A673 (cell line): Measurements from ENCODE around the gene S100A4.

ENCODE experiments used
- EZH2 ChIP-seq: fragments of 200-600 bp; sonication (generic); IDR thresholded peaks from 2 replicates; pipeline ENCODE4 v1.6.1; 2017; ENCODE audit warnings: borderline replicate concordance, low read depth, mild to moderate bottlenecking, mixed read lengths, antibody characterized with exemption, low read length; ENCODE audit not compliant: poor library complexity, severe bottlenecking
- TF ChIP-seq, protein P1 (sequence below): fragments of 300-800, 200-600 bp; sonication (generic); conservative IDR thresholded peaks from 2 replicates; pipeline ENCODE4 v1.5.1; 2017; ENCODE audit warnings: low read depth, mild to moderate bottlenecking, antibody characterized with exemption, low read length, moderate library complexity, mixed read lengths

DNA sequence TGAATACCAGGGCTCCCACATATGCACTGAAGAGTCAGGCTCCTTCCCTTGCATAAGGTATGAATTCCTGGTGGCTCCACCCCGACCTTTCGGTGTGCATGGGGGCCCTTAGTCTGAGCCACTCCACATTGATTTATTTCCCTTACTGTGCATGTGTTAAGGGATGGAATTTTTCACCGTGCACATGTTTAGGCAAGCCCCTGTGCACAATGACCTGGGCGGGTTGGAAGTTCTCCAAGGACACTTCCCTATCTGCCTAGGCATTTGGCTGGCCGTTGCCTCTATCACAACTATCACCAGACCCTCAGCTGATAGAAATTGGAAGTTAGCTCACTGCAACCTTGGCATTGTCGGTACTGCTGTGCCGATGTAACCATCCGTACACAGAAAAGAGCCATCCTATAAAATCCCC lies 19.5 kb downstream of the S100A4 start:
- TF ChIP-seq, protein P1, sequence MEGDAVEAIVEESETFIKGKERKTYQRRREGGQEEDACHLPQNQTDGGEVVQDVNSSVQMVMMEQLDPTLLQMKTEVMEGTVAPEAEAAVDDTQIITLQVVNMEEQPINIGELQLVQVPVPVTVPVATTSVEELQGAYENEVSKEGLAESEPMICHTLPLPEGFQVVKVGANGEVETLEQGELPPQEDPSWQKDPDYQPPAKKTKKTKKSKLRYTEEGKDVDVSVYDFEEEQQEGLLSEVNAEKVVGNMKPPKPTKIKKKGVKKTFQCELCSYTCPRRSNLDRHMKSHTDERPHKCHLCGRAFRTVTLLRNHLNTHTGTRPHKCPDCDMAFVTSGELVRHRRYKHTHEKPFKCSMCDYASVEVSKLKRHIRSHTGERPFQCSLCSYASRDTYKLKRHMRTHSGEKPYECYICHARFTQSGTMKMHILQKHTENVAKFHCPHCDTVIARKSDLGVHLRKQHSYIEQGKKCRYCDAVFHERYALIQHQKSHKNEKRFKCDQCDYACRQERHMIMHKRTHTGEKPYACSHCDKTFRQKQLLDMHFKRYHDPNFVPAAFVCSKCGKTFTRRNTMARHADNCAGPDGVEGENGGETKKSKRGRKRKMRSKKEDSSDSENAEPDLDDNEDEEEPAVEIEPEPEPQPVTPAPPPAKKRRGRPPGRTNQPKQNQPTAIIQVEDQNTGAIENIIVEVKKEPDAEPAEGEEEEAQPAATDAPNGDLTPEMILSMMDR: no peak
- no peak for TF ChIP-seq EZH2
